SK-N-SH (cell line): ENCODE data around the gene WBP1. TPM values are rescaled to one million over a fixed set of nuclear protein-coding genes. Genes with fewer than 3 reads are reported as not detected.

ENCODE experiments used
- CTCF ChIA-PET: fragments of 300-600, 350-600 bp; formaldehyde crosslinking; extraction: SDS; loops from one replicate; lab custom pipeline; 2021; lab: Yijun Ruan, JAX
- POLR2A ChIA-PET: fragments of 350-600 bp; sonication (Branson Sonifier 250); formaldehyde crosslinking; extraction: SDS; loops from one replicate; lab custom pipeline; 2020; ENCODE audit warnings: antibody characterized with exemption, inconsistent platforms; lab: Yijun Ruan, JAX
- DNase-seq: peaks from one replicate; pipeline ENCODE4 v3.0.0; 2012
- H2AFZ ChIP-seq: fragments of 200-600 bp; sonication (generic); 2 replicates; pipeline ENCODE4 v1.8.1; 2016; ENCODE audit warnings: antibody characterized with exemption, mild to moderate bottlenecking, low read depth
- H3F3A ChIP-seq: fragments of 200-600 bp; sonication (generic); replicated peaks from 2 replicates; pipeline ENCODE3; 2016; ENCODE audit warnings: antibody characterized with exemption, mild to moderate bottlenecking; ENCODE audit not compliant: insufficient read depth
- H3K27ac ChIP-seq, 2 experiments: fragments of 200-500 bp in 1 of 2; fragments of 200-600 bp in 1 of 2; sonication (Bioruptor generic) in 1 of 2; sonication (generic), shearing (Covaris generic) in 1 of 2; 2 replicates each; pipeline versions ENCODE4 v1.5.1 to v1.6.1; 2014 to 2016; ENCODE audit warnings: low read depth in 2 of 2, inconsistent platforms in 1 of 2, low read length in 1 of 2, mild to moderate bottlenecking in 1 of 2, mixed read lengths in 1 of 2
- H3K27me3 ChIP-seq: fragments of 200-600 bp; sonication (generic), shearing (Covaris generic); 2 replicates; pipeline ENCODE4 v1.6.1; 2016; ENCODE audit warnings: mixed run types; ENCODE audit not compliant: insufficient read depth
- H3K36me3 ChIP-seq, 2 experiments: fragments of 200-500 bp in 1 of 2; fragments of 200-600 bp in 1 of 2; sonication (Bioruptor generic) in 1 of 2; sonication (generic) in 1 of 2; replicated peaks in 1 of 2; 2 replicates each; pipeline versions ENCODE3 to v1.5.1; 2014 to 2016; ENCODE audit warnings: low read length in 1 of 2, mild to moderate bottlenecking in 1 of 2; ENCODE audit not compliant: insufficient read depth in 2 of 2, control insufficient read depth in 1 of 2
- H3K4me1 ChIP-seq, 2 experiments: fragments of 200-500 bp in 1 of 2; fragments of 200-600 bp in 1 of 2; sonication (Bioruptor generic) in 1 of 2; sonication (generic), shearing (Covaris generic) in 1 of 2; 2 replicates each; pipeline versions ENCODE4 v1.5.1 to v1.6.1; 2014 to 2016; ENCODE audit warnings: low read depth in 1 of 2, low read length in 1 of 2, mixed run types in 1 of 2; ENCODE audit not compliant: insufficient read depth in 2 of 2, control insufficient read depth in 1 of 2
- H3K4me2 ChIP-seq: fragments of 200-600 bp; sonication (generic), shearing (Covaris generic); 2 replicates; pipeline ENCODE4 v1.6.1; 2017; ENCODE audit warnings: mixed run types
- H3K4me3 ChIP-seq, 2 experiments: fragments of 200-500 bp in 1 of 2; fragments of 200-600 bp in 1 of 2; sonication (Bioruptor generic) in 1 of 2; sonication (generic), shearing (Covaris generic) in 1 of 2; 2 replicates each; pipeline versions ENCODE4 v1.5.1 to v1.8.1; 2014 to 2016; ENCODE audit warnings: low read depth in 2 of 2, inconsistent platforms in 1 of 2, low read length in 1 of 2, mild to moderate bottlenecking in 1 of 2, mixed read lengths in 1 of 2, moderate library complexity in 1 of 2
- H3K79me2 ChIP-seq: fragments of 200-600 bp; sonication (generic); 2 replicates; pipeline ENCODE4 v1.8.1; 2017; ENCODE audit warnings: mild to moderate bottlenecking; ENCODE audit not compliant: insufficient read depth
- H3K9ac ChIP-seq: fragments of 200-600 bp; sonication (generic); 2 replicates; pipeline ENCODE4 v1.6.1; 2017; ENCODE audit warnings: mixed run types
- H3K9me2 ChIP-seq: fragments of 200-600 bp; sonication (generic); 2 replicates; pipeline ENCODE4 v1.6.1; 2017; ENCODE audit warnings: mixed run types
- H3K9me3 ChIP-seq: fragments of 200-600 bp; sonication (generic); 2 replicates; pipeline ENCODE4 v1.6.1; 2017; ENCODE audit warnings: mixed run types, mild to moderate bottlenecking, moderate library complexity
- H4K20me1 ChIP-seq: fragments of 200-600 bp; sonication (generic); 2 replicates; pipeline ENCODE4 v1.6.1; 2017; ENCODE audit warnings: mild to moderate bottlenecking, mixed run types; ENCODE audit not compliant: insufficient read depth
- CHD2 ChIP-seq: fragments of 150-350 bp; IDR thresholded peaks from 2 replicates; pipeline ENCODE4 v1.6.1; 2018; ENCODE audit warnings: low read length; ENCODE audit not compliant: partially characterized antibody
- ELF1 ChIP-seq: IDR thresholded peaks from 2 replicates; pipeline ENCODE4 v1.4.0; 2012
- EZH2phosphoT487 ChIP-seq: fragments of 200-600 bp; sonication (generic); IDR thresholded peaks from 2 replicates; pipeline ENCODE4 v1.6.1; 2017; ENCODE audit warnings: low read depth, mixed run types, mild to moderate bottlenecking, antibody characterized with exemption, moderate library complexity, borderline replicate concordance
- FOSL2 ChIP-seq: IDR thresholded peaks from 2 replicates; pipeline ENCODE4 v1.4.0; 2012; ENCODE audit warnings: low read depth, mild to moderate bottlenecking, moderate library complexity, borderline replicate concordance
- FOXJ3 ChIP-seq: sonication (generic); formaldehyde crosslinking; IDR thresholded peaks from 2 replicates; pipeline ENCODE4 v1.5.1; 2020; ENCODE audit warnings: mild to moderate bottlenecking, missing genetic modification reagents
- FOXM1 ChIP-seq: IDR thresholded peaks from 2 replicates; pipeline ENCODE4 v1.4.0; 2012; ENCODE audit warnings: low read depth, mild to moderate bottlenecking
- GABPA ChIP-seq: IDR thresholded peaks from 2 replicates; pipeline ENCODE4 v1.4.0; 2012; ENCODE audit warnings: low read depth, mild to moderate bottlenecking
- GATA2 ChIP-seq: sonication (generic); formaldehyde crosslinking; IDR thresholded peaks from 2 replicates; pipeline ENCODE4 v1.5.0; 2020; ENCODE audit warnings: mild to moderate bottlenecking, missing genetic modification reagents
- JUND ChIP-seq: IDR thresholded peaks from 2 replicates; pipeline ENCODE4 v1.4.0; 2012
- MEF2A ChIP-seq: IDR thresholded peaks from 2 replicates; pipeline ENCODE4 v1.4.0; 2012; ENCODE audit warnings: low read depth, borderline replicate concordance
- POLR2AphosphoS5 ChIP-seq: IDR thresholded peaks from 2 replicates; pipeline ENCODE4 v1.6.1; 2012; ENCODE audit warnings: low read depth, low read length
- RAD21 ChIP-seq: IDR thresholded peaks from 2 replicates; pipeline ENCODE4 v1.6.1; 2012; ENCODE audit warnings: mild to moderate bottlenecking, low read length
- RCOR1 ChIP-seq: fragments of 150-350 bp; IDR thresholded peaks from 2 replicates; pipeline ENCODE4 v1.6.1; 2017; ENCODE audit warnings: antibody characterized with exemption, low read length
- RFX5 ChIP-seq: IDR thresholded peaks from 2 replicates; pipeline ENCODE4 v1.6.1; 2012; ENCODE audit warnings: mild to moderate bottlenecking, improper control_type of control experiment, low read length
- RXRA ChIP-seq: IDR thresholded peaks from 2 replicates; pipeline ENCODE4 v1.4.0; 2012; ENCODE audit warnings: low read depth, mild to moderate bottlenecking, borderline replicate concordance
- SIN3A ChIP-seq: IDR thresholded peaks from 2 replicates; pipeline ENCODE4 v1.6.1; 2012; ENCODE audit warnings: low read depth, mild to moderate bottlenecking, low read length, moderate library complexity, borderline replicate concordance
- TEAD4 ChIP-seq: IDR thresholded peaks from 2 replicates; pipeline ENCODE4 v1.4.0; 2012; ENCODE audit warnings: mild to moderate bottlenecking, borderline replicate concordance; ENCODE audit not compliant: insufficient read depth
- YY1 ChIP-seq: IDR thresholded peaks from 2 replicates; pipeline ENCODE4 v1.4.0; 2012; ENCODE audit warnings: low read depth, mild to moderate bottlenecking
- WGBS: methylation state at CpG from one replicate; pipeline ENCODE4 v1.1.6; 2017; ENCODE audit warnings: low lambda C conversion rate; 5-methylcytosine and 5-hydroxymethylcytosine counted together
- polyA plus RNA-seq, 3 experiments: library from polyadenylated mRNA; depleted of rRNA; stranded (reverse); fragments of >200 nt; gene quantifications; 2 replicates each; pipeline ENCODE4 v1.2.3, GENCODE V29; 2012
- TF ChIP-seq, protein P1 (sequence below): IDR thresholded peaks from 2 replicates; pipeline ENCODE4 v1.6.1; 2012; ENCODE audit warnings: mild to moderate bottlenecking, low read depth, low read length, moderate library complexity
- TF ChIP-seq, protein P2 (sequence below): fragments of 200-600 bp; sonication (generic); IDR thresholded peaks from 2 replicates; pipeline ENCODE4 v1.6.1; 2017; ENCODE audit warnings: antibody characterized with exemption, mild to moderate bottlenecking, moderate library complexity
- TF ChIP-seq, protein P3 (sequence below): fragments of 150-350 bp; IDR thresholded peaks from 2 replicates; pipeline ENCODE4 v1.6.1; 2016; ENCODE audit warnings: mild to moderate bottlenecking, low read depth, low read length

WBP1 gene
- polyA plus RNA-seq, 1 of the 3 experiments (the other 2 are of a cell fraction), result 184 TPM

DNA sequence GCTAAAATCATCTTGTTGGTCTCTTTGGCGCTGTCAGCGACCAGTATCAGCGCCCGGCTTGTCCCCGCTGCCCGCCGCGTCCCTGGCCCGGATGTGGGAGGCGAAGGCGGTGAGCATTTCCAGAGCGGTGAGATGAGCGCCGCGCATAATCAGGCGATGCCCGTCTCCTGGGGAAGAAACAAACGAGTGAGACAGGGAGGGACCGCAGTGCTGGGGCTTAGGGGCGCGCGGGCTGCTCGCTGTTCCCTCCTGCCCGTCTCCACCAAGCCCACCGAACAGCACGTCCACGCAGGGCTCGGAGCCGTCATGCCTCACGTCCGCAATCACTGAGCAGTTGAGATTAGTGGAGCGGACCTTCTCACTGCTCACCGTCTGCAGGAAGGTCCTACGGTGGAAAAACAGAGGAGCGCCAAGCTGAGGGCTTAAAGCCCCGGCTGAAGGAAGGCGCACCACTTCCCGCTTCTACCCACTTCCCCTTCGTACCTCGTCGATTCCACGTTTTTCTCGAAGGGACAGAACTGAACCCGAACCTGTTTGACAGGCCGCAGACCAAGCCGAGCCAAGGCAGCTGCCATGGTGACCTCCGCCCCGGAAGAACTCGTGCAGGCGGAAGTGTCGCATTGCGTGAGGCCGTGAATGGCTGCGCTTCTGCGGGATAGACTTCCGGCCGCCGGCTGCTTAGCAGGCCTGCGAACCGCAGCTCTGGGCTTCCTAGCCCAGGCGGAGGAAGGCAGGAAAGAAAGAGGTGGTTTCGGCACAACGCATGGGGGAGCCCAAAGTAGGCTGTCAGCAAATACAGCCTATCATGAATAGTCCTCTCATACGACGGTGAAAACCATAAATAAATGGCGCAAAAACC lies 14.1 kb downstream of the WBP1 start, which contains the start of gene MRPL53 (continued):
- TF ChIP-seq FOXM1, result no peak
- TF ChIP-seq YY1, result peak; percentile 92
- TF ChIP-seq, protein P1, sequence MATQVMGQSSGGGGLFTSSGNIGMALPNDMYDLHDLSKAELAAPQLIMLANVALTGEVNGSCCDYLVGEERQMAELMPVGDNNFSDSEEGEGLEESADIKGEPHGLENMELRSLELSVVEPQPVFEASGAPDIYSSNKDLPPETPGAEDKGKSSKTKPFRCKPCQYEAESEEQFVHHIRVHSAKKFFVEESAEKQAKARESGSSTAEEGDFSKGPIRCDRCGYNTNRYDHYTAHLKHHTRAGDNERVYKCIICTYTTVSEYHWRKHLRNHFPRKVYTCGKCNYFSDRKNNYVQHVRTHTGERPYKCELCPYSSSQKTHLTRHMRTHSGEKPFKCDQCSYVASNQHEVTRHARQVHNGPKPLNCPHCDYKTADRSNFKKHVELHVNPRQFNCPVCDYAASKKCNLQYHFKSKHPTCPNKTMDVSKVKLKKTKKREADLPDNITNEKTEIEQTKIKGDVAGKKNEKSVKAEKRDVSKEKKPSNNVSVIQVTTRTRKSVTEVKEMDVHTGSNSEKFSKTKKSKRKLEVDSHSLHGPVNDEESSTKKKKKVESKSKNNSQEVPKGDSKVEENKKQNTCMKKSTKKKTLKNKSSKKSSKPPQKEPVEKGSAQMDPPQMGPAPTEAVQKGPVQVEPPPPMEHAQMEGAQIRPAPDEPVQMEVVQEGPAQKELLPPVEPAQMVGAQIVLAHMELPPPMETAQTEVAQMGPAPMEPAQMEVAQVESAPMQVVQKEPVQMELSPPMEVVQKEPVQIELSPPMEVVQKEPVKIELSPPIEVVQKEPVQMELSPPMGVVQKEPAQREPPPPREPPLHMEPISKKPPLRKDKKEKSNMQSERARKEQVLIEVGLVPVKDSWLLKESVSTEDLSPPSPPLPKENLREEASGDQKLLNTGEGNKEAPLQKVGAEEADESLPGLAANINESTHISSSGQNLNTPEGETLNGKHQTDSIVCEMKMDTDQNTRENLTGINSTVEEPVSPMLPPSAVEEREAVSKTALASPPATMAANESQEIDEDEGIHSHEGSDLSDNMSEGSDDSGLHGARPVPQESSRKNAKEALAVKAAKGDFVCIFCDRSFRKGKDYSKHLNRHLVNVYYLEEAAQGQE, result peak; percentile 62; the same call in 1 of the 2 replicates
- TF ChIP-seq MEF2A, result no peak

DNA sequence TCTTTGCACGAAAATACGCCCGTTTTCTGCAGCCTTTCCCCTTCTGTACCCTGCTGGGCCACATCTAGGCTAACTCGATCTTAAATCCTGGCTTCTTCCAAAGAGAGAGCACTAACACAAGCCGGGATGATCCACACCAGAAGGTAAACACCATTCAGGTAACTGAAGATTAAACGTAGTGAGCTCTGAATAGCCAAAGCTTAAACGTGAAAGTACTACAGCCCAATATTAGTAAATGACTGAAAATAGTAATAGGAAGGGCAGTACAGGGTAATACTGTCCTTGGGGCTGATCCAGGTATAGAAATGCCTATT lies 14.7 kb downstream of the WBP1 start:
- POLR2A ChIA-PET, result interaction anchor here (0.9 to 6.9 kb wide), 13 partner anchors 9 to 115 kb away, joined by 3 to 60 read pairs (median 6); partner anchors contain the start of genes AUP1, CCDC142, HTRA2 and INO80B
- CTCF ChIA-PET, result interaction anchor here (0.9 to 3.9 kb wide), 5 partner anchors 9 to 114 kb away, joined by 3 to 28 read pairs (median 3); partner anchors contain the start of genes CCDC142 and TTC31
- Histone ChIP-seq H3K4me2 (peak overlapping the region; percentile 93), H3K9me3 (no peaks in the 10 kb centered on the region), H4K20me1 (no peaks in the 10 kb centered on the region), H3K4me3 (peak overlapping the region; percentile 68 to 74), H3K27me3 (no peaks in the 10 kb centered on the region), H3K4me1 (peaks cover 6 to 7% of the 10 kb centered on the region in 2 experiments; a peak in 2 of 4 replicates), H3K27ac (peak overlapping the region; percentile 78 to 94), H2AFZ (peak overlapping the region; percentile 81), H3K36me3 (peaks cover 22 to 32% of the 10 kb centered on the region in 2 experiments), H3K79me2 (peaks cover 16% of the 10 kb centered on the region; the same call in 1 of the 2 replicates), H3K9ac (peak overlapping the region; percentile 72), H3F3A (peaks cover 33% of the 10 kb centered on the region), H3K9me2 (no peaks in the 10 kb centered on the region)
- no peak for DNase-seq
- TF ChIP-seq RAD21, result no peak
- no peak for TF ChIP-seq RCOR1
- no peak for TF ChIP-seq POLR2AphosphoS5
- no peak for TF ChIP-seq ELF1
- TF ChIP-seq JUND, result no peak
- TF ChIP-seq SIN3A, result no peak
- no peak for TF ChIP-seq CHD2
- TF ChIP-seq FOSL2, result no peak
- TF ChIP-seq RXRA, result no peak
- TF ChIP-seq, protein P2, sequence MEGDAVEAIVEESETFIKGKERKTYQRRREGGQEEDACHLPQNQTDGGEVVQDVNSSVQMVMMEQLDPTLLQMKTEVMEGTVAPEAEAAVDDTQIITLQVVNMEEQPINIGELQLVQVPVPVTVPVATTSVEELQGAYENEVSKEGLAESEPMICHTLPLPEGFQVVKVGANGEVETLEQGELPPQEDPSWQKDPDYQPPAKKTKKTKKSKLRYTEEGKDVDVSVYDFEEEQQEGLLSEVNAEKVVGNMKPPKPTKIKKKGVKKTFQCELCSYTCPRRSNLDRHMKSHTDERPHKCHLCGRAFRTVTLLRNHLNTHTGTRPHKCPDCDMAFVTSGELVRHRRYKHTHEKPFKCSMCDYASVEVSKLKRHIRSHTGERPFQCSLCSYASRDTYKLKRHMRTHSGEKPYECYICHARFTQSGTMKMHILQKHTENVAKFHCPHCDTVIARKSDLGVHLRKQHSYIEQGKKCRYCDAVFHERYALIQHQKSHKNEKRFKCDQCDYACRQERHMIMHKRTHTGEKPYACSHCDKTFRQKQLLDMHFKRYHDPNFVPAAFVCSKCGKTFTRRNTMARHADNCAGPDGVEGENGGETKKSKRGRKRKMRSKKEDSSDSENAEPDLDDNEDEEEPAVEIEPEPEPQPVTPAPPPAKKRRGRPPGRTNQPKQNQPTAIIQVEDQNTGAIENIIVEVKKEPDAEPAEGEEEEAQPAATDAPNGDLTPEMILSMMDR, result no peak
- TF ChIP-seq EZH2phosphoT487, result no peak
- TF ChIP-seq RFX5, result no peak
- TF ChIP-seq, protein P3, sequence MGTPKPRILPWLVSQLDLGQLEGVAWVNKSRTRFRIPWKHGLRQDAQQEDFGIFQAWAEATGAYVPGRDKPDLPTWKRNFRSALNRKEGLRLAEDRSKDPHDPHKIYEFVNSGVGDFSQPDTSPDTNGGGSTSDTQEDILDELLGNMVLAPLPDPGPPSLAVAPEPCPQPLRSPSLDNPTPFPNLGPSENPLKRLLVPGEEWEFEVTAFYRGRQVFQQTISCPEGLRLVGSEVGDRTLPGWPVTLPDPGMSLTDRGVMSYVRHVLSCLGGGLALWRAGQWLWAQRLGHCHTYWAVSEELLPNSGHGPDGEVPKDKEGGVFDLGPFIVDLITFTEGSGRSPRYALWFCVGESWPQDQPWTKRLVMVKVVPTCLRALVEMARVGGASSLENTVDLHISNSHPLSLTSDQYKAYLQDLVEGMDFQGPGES, result no peak
- no peak for TF ChIP-seq FOXJ3 (CRISPR knock-in tag)
- no peak for TF ChIP-seq GATA2 (CRISPR knock-in tag)
- no peak for TF ChIP-seq TEAD4
- TF ChIP-seq GABPA, result no peak
- 19% methylated on average over 7 of the region's 7 CpGs for WGBS
